Measurements from ENCODE around the gene KCNIP1.

- TF ChIP-seq POLR2AphosphoS5 (IDR thresholded peaks at IDR 0.05) (no peak), POLR2A (IDR thresholded peaks at IDR 0.05) (no peak)
These were observed 13.6 kb downstream of the KCNIP1 start for GRCh38 chr5:170517411-170517810.

Data from stomach (tissue), 4 donors.